GM12864 (cell line): ENCODE measurements around the gene DRG2.

Experiments
- DNase-seq: peaks from one replicate; pipeline ENCODE4 v3.0.0-alpha.2; 2011; ENCODE audit warnings: low read depth
- H3K4me3 ChIP-seq: 2 replicates; pipeline ENCODE4 v1.5.1; 2011; ENCODE audit warnings: mild to moderate bottlenecking, low read depth, low read length, control low read depth
- TF ChIP-seq, protein P1 (sequence below): IDR thresholded peaks from 2 replicates; pipeline ENCODE4 v1.5.1; 2011; ENCODE audit warnings: low read depth, mild to moderate bottlenecking, moderate library complexity, low read length, control low read depth, inconsistent platforms; ENCODE audit errors: missing control alignments

DRG2 gene

DNA sequence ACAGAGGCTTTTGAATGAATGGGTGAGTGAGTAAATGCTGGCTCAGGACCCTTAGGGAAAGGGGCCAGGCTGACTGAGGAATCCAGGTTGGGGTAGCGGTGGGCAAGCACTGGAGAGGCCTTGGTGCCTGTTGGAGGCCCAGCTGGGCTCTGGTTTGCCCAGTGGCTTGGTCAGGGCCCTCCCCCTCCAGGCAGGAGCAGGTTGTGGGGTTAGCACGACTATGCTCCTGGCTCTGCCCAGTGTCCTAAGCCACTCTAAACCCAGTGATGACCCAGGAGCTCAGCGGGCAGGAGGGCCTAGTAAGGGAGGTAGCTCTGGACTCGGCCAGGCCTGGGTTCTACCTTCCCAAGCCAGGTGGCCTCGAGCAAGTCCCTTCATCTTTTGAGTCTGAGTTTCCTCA, 28.3 kb downstream of the DRG2 start:
- no peak for DNase-seq
- H3K4me3 ChIP-seq: no peak overlapping the region
- TF ChIP-seq, protein P1, sequence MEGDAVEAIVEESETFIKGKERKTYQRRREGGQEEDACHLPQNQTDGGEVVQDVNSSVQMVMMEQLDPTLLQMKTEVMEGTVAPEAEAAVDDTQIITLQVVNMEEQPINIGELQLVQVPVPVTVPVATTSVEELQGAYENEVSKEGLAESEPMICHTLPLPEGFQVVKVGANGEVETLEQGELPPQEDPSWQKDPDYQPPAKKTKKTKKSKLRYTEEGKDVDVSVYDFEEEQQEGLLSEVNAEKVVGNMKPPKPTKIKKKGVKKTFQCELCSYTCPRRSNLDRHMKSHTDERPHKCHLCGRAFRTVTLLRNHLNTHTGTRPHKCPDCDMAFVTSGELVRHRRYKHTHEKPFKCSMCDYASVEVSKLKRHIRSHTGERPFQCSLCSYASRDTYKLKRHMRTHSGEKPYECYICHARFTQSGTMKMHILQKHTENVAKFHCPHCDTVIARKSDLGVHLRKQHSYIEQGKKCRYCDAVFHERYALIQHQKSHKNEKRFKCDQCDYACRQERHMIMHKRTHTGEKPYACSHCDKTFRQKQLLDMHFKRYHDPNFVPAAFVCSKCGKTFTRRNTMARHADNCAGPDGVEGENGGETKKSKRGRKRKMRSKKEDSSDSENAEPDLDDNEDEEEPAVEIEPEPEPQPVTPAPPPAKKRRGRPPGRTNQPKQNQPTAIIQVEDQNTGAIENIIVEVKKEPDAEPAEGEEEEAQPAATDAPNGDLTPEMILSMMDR: no peak

DNA sequence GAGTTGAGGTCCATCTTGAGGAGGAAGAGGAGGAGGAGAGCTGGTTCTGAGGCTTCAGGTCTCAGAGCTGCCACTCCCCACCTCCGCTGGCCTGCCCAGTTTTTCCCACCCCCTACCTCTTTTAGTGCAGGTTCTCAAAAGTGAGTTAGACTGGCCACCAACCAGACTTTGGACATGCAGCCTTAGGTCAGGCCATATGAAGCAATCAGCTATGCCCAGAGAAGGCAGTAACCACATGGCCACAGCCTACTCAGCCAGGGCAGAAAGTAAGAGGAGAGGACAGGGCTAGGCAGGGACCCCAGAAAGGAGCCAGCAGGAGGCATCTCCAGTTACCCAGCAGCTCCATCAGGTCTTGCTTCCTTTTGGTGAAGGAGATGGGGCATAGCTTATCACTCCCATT, 29.8 kb downstream of the DRG2 start:
- no peak overlapping the region for H3K4me3 ChIP-seq
- no peak for DNase-seq
- TF ChIP-seq, protein P1: no peak

GRCh38 chr17:18117982-18118975, 30.5 kb downstream of the DRG2 start:
- TF ChIP-seq, protein P1: no peak
- no peak for DNase-seq
- H3K4me3 ChIP-seq: no peak overlapping the region

- DNase-seq: no peak
Measured at GRCh38 chr17:18119166-18119745, 31.5 kb downstream of the DRG2 start.

GRCh38 chr17:18119938-18120337, 32.2 kb downstream of the DRG2 start:
- TF ChIP-seq, protein P1: no peak
- no peak for DNase-seq
- no peak overlapping the region for H3K4me3 ChIP-seq

More at GRCh38 chr17:18119166-18119745, 31.5 kb downstream of the DRG2 start:
- TF ChIP-seq, protein P1: no peak
- no peak overlapping the region for H3K4me3 ChIP-seq

- H3K4me3 ChIP-seq: no peak overlapping the region
- TF ChIP-seq, protein P1: no peak
- no peak for DNase-seq
Measured at GRCh38 chr17:18120461-18121017, 32.8 kb downstream of the DRG2 start.
